ENCODE measurements around the gene TMEM89. TPM values are rescaled to one million over a fixed set of nuclear protein-coding genes. Genes with fewer than 3 reads are reported as not detected.
A peak's percentile ranks its signal among the peaks of the same experiment; 100 is the strongest.

The TMEM89 gene
- total RNA-seq, 6 experiments from 2014 or later: not detected

DNA sequence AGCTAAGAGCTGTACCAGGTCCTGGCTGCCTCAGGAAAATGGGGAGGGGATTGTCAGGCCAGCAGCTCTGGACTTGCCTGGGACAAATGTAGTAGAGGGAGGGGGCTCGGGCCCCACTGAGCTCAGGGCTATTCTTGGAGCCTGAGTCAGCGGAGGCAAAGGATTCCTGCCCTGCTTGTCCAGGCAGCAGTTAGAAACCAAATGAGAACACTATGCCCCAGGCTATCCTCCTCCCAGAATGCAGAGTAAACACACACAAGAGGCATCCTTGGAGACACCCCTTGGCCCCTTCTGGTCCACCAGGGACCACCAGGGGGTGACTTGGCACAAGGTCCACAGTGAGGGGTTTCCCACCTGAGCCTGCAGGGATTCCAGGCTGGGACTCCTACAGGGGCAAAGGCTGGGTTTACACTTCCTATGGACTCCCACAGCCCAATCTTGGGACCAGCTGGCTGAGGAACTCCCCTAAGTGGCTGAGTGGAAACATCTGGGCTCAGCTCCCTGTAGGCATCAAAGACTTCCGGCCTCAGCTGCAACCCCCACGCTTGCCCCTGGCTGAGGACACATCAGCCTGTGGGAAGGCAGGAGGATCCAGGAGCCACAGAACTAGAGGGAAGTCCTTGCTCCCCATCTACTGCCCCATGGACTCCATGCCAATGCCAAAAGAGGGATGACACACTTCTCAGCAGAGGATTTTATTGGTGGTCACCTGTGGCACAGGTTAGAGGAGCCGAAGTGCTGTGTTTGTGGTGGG lies 23.1 kb downstream of the TMEM89 start:
- ATAC-seq (peak in 1 of 4 donors; percentile 8), DNase-seq (no peak)
- TF ChIP-seq POLR2A (IDR thresholded peaks at IDR 0.05): no peak
- TF ChIP-seq, protein P1, sequence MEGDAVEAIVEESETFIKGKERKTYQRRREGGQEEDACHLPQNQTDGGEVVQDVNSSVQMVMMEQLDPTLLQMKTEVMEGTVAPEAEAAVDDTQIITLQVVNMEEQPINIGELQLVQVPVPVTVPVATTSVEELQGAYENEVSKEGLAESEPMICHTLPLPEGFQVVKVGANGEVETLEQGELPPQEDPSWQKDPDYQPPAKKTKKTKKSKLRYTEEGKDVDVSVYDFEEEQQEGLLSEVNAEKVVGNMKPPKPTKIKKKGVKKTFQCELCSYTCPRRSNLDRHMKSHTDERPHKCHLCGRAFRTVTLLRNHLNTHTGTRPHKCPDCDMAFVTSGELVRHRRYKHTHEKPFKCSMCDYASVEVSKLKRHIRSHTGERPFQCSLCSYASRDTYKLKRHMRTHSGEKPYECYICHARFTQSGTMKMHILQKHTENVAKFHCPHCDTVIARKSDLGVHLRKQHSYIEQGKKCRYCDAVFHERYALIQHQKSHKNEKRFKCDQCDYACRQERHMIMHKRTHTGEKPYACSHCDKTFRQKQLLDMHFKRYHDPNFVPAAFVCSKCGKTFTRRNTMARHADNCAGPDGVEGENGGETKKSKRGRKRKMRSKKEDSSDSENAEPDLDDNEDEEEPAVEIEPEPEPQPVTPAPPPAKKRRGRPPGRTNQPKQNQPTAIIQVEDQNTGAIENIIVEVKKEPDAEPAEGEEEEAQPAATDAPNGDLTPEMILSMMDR (IDR thresholded peaks at IDR 0.05): no peak
- Histone ChIP-seq H3K9me3 (no peaks in the 10 kb centered on the region), H3K4me3 (no peak overlapping the region), H3K27ac (no peak overlapping the region), H3K27me3 (no peaks in the 10 kb centered on the region), H3K36me3 (peaks cover 0 to 52% (median 31%) of the 10 kb centered on the region in 4 donors), H3K4me1 (no peaks in the 10 kb centered on the region)
- 79% methylated on average over 2 of the region's 5 CpGs for WGBS (ENCODE audit: insufficient coverage, low coverage, low lambda C conversion rate, missing lambda C conversion rate)
- intact Hi-C loops (cut with DNase I): no loop called here

- peaks cover 0 to 41% (median 22%) of the 10 kb centered on the region in 4 donors for H3K36me3 ChIP-seq
Measured at GRCh38 chr3:48597408-48597800, 24.2 kb downstream of the TMEM89 start.

GRCh38 chr3:48596676-48597407 lies 24.7 kb downstream of the TMEM89 start:
- no CpG with 5 or more reads among the region's 8 CpGs for WGBS (ENCODE audit: insufficient coverage, low coverage, low lambda C conversion rate, missing lambda C conversion rate)

More at GRCh38 chr3:48597408-48597800, 24.2 kb downstream of the TMEM89 start:
- no peak for DNase-seq
- TF ChIP-seq POLR2A (IDR thresholded peaks at IDR 0.05): no peak
- TF ChIP-seq, protein P1 (IDR thresholded peaks at IDR 0.05): no peak
- 38% methylated on average over 2 of the region's 6 CpGs for WGBS (ENCODE audit: insufficient coverage, low coverage, low lambda C conversion rate, missing lambda C conversion rate)
- H3K4me1 ChIP-seq: no peaks in the 10 kb centered on the region
- no peak overlapping the region for H3K4me3 ChIP-seq
- ATAC-seq: peak in 1 of 4 donors; percentile 5
- no peaks in the 10 kb centered on the region for H3K27me3 ChIP-seq
- no peak overlapping the region for H3K27ac ChIP-seq
- no peaks in the 10 kb centered on the region for H3K9me3 ChIP-seq
- intact Hi-C loops (cut with DNase I): no loop called here

DNA sequence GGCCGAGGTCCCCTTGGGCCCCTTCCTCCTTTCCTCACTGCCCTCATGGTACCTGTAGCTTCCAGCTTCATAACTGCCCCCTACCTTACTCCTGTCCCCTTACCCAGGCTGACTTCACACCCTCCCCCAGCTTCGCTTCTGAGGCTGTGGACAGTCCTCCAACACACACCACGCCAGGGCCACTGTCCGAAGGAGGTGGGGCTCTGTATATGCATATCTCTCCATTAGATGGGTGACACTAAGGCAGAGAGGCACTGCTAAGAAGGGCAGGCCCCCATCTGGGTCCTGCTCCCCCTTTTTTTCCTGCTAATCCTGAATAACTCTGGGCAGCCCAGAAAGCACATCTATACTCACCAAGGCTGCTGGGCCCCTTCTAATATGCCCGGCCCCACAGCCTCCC lies 25.4 kb downstream of the TMEM89 start:
- TF ChIP-seq, protein P1 (IDR thresholded peaks at IDR 0.05): no peak
- H3K4me3 ChIP-seq: no peak overlapping the region
- H3K27ac ChIP-seq: no peak overlapping the region
- DNase-seq: no peak
- H3K27me3 ChIP-seq: no peaks in the 10 kb centered on the region
- intact Hi-C loops (cut with DNase I): no loop called here
- ATAC-seq: no peak
- peaks cover 0 to 28% (median 17%) of the 10 kb centered on the region in 4 donors for H3K36me3 ChIP-seq
- H3K9me3 ChIP-seq: no peaks in the 10 kb centered on the region
- H3K4me1 ChIP-seq: no peaks in the 10 kb centered on the region
- WGBS (ENCODE audit: insufficient coverage, low coverage, low lambda C conversion rate, missing lambda C conversion rate): 85% methylated on average over 5 of the region's 5 CpGs

More at GRCh38 chr3:48596676-48597407, 24.7 kb downstream of the TMEM89 start:
- Histone ChIP-seq H3K4me1 (no peaks in the 10 kb centered on the region), H3K27me3 (no peaks in the 10 kb centered on the region), H3K4me3 (no peak overlapping the region), H3K9me3 (no peaks in the 10 kb centered on the region), H3K36me3 (peaks cover 0 to 35% (median 21%) of the 10 kb centered on the region in 4 donors), H3K27ac (no peak overlapping the region)
- intact Hi-C loops (cut with DNase I): no loop called here
- no peak for DNase-seq
- peak in 2 of 4 donors; percentile 13 to 15 for ATAC-seq
- TF ChIP-seq, protein P1 (IDR thresholded peaks at IDR 0.05): no peak
- TF ChIP-seq POLR2A (IDR thresholded peaks at IDR 0.05): no peak
